Hematopoietic multipotent progenitor cell treated with erythropoietin and hydrocortisone succinate and interleukin-3 and kit ligand, for 17 days (in vitro differentiated cells): ENCODE results near the gene MAMLD1.

Experiments
- DNase-seq: peaks from one replicate; pipeline ENCODE4 v3.0.0-alpha.2; 2015; ENCODE audit warnings: low spot score

Gene MAMLD1

GRCh38 chrX:150502979-150503897 is 140.1 kb downstream of the MAMLD1 start:
- DNase-seq, result no peak

GRCh38 chrX:150503898-150504219 is 140.7 kb downstream of the MAMLD1 start:
- DNase-seq, result no peak

- DNase-seq, result no peak
Observed at GRCh38 chrX:150504397-150505182, 141.5 kb downstream of the MAMLD1 start.

- no peak for DNase-seq
Observed at GRCh38 chrX:150506020-150506419, 142.9 kb downstream of the MAMLD1 start.

DNA sequence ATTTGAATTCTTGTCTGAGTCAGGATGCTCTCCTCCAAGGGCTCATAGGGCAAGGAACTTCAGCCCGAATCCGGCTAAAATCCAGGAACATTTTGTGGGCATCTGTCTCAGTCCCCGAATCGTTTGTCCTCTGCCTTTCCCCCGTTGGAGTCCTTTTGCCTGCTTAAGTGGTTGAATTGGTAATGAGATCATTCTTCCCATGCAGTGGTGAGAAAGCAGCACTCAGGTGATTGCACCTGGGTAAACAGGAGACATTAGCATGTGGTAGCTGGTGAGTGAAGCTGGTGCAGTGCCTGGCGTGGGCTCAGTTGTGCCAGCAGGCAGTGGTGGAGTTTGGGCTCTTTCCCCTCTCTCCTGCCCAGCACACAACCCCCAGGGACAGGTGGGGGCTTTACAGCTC is 143.4 kb downstream of the MAMLD1 start:
- no peak for DNase-seq

DNA sequence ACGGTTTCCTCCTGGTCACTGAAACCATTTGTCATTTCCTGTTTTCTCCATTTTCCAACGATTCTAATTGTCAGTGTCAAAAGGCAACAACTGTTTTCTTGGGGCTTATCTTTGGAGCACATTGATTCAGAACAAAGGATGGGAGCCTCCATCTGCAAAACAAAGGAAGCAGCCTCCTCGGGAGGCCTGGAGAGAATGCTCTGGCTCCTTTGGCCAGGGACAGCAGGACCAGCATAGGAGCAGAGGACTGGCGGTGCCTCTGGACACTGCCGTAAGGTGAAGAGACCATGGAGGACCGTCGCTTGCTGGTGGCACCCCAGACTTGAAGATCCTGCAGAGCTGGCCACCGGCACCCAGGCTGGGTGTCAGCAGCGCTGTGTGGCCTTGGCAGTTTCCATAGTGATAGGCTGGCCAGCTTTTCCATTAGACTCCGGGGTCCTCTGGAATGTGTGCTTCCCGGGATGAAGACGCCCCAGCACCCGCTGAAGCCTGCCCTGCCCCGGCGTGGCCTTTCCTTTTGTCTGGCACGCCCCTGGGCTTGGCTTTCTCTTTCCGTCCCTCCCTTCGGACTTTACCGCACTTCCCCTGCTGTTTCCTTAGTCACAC is 144.2 kb downstream of the MAMLD1 start:
- no peak for DNase-seq

- DNase-seq, result no peak
Observed at GRCh38 chrX:150508018-150508417, 144.9 kb downstream of the MAMLD1 start.

DNA sequence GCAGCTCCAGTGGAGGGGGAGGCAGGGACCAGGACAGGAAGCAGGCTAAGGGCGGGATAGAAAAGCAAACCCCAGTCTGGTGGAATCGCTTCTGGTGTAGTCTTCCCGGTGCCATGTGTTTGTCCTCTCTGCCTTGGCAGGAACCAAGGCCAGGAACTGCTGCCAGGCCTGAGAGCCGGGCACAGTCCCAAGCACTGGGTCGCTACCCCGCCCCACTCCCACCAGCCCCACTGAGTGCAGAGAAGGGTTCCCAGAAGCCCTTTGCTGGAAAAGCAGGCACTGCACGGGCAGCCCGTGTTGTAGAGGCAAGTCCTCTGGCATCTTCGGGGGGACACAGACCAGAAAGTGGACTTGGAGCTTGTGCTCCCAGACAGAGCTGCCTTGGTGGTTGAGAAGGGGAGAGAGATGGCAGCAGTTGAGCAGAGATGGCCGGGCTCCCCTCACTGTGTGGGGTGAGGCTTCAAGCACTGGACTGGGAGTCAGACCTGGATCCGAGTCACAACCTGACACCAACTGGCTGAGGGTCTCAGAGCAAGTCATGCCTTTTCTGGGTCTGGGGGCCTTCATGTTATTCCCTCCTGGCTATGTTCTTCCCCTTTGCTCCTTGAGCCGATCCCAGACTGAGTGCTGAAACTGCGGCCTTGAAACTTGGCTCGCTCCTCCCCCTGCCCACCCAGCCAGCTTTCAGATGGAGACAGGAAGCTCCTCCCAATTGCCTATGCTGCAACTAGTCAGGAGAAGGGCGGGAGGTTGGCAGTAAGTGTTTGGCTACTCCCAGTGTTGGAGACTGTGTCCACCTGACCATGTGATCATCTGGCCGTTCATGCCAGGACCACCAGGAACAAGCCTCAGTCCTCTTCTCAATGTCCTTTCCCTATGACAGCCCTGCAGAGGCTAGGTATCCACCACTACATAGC is 145.6 kb downstream of the MAMLD1 start:
- DNase-seq, result no peak

DNA sequence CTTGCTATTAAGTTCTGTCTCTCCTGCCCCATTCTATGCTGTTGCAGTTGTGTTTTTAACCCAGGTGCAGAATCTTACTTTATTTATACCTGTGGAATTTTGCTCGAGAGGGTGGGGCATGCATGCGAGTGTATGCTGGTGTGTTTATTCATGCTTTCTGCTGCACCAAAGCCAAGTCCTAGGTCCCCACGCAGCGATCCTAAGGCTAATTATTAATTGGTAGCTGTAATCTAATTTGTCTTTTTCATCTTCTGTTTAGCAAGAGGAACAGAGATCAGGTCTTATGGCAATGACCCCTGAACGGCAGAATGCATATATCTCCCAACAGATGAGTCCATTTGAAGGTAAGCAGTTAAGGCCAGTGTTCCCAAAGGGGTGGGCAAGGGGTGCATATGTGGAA is 146.6 kb downstream of the MAMLD1 start:
- DNase-seq, result no peak

GRCh38 chrX:150512461-150512901 is 149.4 kb downstream of the MAMLD1 start:
- no peak for DNase-seq

- no peak for DNase-seq
Observed at GRCh38 chrX:150513544-150513943, 150.4 kb downstream of the MAMLD1 start.

DNA sequence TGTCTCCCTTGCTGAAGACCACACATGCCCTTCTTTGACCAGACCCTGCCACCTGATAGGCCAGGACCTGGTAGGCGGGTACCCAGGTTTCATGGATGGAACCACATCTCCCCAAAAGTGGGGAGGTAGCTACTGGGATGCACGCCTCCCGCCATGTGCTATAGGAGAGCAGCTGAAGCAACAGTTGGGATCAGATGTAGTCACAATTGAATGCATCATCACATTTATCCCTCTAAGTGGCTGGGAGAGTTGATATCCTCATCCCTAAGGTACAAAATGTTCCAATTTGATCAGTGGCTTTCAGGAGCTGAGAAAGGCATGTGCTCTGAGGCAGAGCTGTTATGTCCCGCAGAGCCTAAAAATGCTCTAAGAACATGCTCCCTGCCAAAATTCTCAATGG is 151.3 kb downstream of the MAMLD1 start:
- no peak for DNase-seq

GRCh38 chrX:150515801-150516200 is 152.7 kb downstream of the MAMLD1 start:
- no peak for DNase-seq

- DNase-seq, result no peak
Observed at GRCh38 chrX:150517303-150517910, 154.3 kb downstream of the MAMLD1 start.

- DNase-seq, result no peak
Observed at GRCh38 chrX:150522494-150522893, 159.4 kb downstream of the MAMLD1 start.

DNA sequence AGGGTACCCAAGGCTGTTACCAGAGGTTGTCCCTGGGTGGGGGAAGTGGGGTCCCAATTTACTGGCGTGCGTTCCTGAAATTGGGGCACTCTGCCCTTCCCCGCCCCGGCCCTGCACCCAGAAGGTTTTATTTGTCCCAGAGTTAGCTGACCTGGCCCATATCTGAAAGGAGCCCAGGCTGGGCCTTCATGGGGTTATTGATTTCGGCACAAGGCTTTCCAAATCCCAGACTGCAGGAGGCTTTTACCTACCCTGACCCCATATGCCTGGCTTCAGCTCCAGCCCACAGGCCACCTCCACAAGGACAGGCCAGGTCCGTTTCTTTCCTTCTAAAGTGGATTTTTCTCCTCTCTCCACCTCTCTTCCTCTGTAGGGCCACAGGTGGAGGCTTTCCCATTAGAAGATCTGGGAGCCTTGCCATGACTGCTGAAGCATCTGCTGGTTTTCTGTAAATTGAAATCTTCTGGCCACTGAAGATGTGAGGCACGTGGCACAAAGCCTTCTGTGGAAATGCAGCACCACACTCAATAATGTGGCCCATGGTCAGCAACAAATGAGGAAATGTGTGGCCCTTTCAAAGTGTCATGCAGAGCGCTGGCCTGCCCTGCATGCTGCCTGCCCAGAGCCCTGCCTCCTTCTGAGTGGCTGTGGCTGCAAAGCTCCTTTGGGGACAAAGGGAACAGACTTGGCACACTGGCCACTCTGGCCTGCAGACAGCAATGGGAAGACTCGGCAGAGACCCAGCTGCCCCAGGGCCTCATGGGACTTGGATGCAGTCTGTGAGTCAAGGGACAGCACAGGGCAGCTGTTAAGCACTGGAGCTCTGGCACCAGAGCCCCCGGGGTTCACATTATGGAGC is 162.2 kb downstream of the MAMLD1 start:
- no peak for DNase-seq

GRCh38 chrX:150526692-150527091 is 163.6 kb downstream of the MAMLD1 start:
- DNase-seq, result no peak

- DNase-seq, result no peak
Observed at GRCh38 chrX:150527108-150527507, 164.0 kb downstream of the MAMLD1 start.

- no peak for DNase-seq
Observed at GRCh38 chrX:150529587-150529986, 166.5 kb downstream of the MAMLD1 start.

- DNase-seq, result no peak
Observed at GRCh38 chrX:150530821-150531220, 167.7 kb downstream of the MAMLD1 start.
